Umbilical cord (tissue), 1 donor: ENCODE results near the gene CILP2. TPM values are rescaled to one million over a fixed set of nuclear protein-coding genes. Genes with fewer than 3 reads are reported as not detected.

Experiments used
- total RNA-seq: library from RNA; depleted of rRNA; stranded (reverse); fragments of >200 nt; gene quantifications from one replicate; pipeline ENCODE4 v1.2.3, GENCODE V29; 2014; ENCODE audit warnings: low replicate concordance; ENCODE audit not compliant: insufficient read depth

Gene CILP2
- total RNA-seq, 1 donor from 2014 or later = 20.5 TPM

Other genes with a start within 250 kb of the CILP2 start
- gene SUGP1, start 217.8 kb upstream of the CILP2 start, total RNA-seq = 27.0 TPM
- 20.7 TPM for gene MAU2, start 217.4 kb upstream of the CILP2 start, total RNA-seq
- gene GATAD2A, start 132.6 kb upstream of the CILP2 start, total RNA-seq = 10.4 TPM
- gene TSSK6, start 22.7 kb upstream of the CILP2 start, total RNA-seq = 1.7 TPM
- gene NDUFA13, start 22.0 kb upstream of the CILP2 start, total RNA-seq = 121 TPM
- gene YJEFN3, start 9.4 kb upstream of the CILP2 start, total RNA-seq = 3.1 TPM
- 10.8 TPM for gene PBX4, start 80.4 kb downstream of the CILP2 start, total RNA-seq
- gene LPAR2, start 90.0 kb downstream of the CILP2 start, total RNA-seq = 0.48 TPM
- 7.5 TPM for gene GMIP, start 105.4 kb downstream of the CILP2 start, total RNA-seq
- 89.8 TPM for gene ATP13A1, start 125.4 kb downstream of the CILP2 start, total RNA-seq
- 14.2 TPM for gene ZNF101, start 130.6 kb downstream of the CILP2 start, total RNA-seq
- 20.5 TPM for gene ZNF14, start 194.8 kb downstream of the CILP2 start, total RNA-seq